AG09319 (cell line): ENCODE results near the gene LRIG3.
"Not testable (repeated sequence)": the region's sequence is repeated elsewhere in the genome, so short reads cannot be mapped to it uniquely, and the experiment has no call there.

Experiments used
- DNase-seq: peaks from one replicate; pipeline ENCODE4 v3.0.0-alpha.2; 2010; ENCODE audit warnings: low read depth; ENCODE audit errors: extremely low read depth
- TF ChIP-seq, protein P1 (sequence below): IDR thresholded peaks from 2 replicates; pipeline ENCODE4 v1.5.1; 2011; ENCODE audit warnings: low read depth, mild to moderate bottlenecking, inconsistent platforms, low read length, moderate library complexity

LRIG3 gene

DNA sequence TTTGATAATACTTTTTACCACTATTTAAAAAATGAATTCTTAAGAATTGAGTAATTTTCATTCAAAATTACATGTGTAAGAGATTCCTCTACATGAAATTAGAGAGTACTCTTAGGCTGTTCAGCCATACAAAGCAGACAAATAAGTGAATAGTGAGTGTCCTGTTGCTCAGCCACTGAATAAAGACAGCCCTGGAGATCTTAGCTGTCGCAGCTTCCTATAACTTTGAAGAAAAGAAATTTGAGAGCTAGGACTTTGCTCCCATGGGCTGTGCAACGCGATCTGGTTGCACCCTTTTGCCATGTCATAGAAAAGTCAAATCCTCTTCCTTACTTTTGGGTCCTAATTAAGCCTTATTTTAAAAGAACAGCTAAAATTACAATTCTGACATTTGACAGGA lies 40.9 kb upstream of the LRIG3 start:
- DNase-seq: no peak
- TF ChIP-seq, protein P1, sequence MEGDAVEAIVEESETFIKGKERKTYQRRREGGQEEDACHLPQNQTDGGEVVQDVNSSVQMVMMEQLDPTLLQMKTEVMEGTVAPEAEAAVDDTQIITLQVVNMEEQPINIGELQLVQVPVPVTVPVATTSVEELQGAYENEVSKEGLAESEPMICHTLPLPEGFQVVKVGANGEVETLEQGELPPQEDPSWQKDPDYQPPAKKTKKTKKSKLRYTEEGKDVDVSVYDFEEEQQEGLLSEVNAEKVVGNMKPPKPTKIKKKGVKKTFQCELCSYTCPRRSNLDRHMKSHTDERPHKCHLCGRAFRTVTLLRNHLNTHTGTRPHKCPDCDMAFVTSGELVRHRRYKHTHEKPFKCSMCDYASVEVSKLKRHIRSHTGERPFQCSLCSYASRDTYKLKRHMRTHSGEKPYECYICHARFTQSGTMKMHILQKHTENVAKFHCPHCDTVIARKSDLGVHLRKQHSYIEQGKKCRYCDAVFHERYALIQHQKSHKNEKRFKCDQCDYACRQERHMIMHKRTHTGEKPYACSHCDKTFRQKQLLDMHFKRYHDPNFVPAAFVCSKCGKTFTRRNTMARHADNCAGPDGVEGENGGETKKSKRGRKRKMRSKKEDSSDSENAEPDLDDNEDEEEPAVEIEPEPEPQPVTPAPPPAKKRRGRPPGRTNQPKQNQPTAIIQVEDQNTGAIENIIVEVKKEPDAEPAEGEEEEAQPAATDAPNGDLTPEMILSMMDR: no peak

GRCh38 chr12:58959639-58960300 lies 39.5 kb upstream of the LRIG3 start:
- TF ChIP-seq, protein P1: no peak
- DNase-seq: no peak

DNA sequence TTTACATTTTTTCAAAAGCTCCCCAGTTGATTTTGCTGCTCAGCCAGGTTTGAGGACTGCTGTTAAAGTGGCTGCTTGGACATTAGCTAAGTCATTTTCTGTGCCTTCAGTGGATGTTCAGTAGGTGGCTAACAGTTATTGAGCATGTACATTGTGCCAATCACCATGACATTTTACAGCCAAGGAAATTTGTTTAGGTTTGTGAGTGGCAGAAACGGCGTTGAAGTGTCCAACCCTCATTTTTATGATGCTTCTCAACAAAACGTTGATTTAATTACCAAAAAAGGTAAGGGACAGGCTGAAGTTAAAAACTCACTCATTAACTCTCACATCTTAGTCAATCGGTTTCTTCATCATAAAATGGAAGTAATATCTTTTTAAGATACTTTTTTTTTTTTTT lies 37.0 kb upstream of the LRIG3 start:
- TF ChIP-seq, protein P1: no peak
- no peak for DNase-seq

- no peak for DNase-seq
These were observed 35.5 kb upstream of the LRIG3 start for GRCh38 chr12:58955849-58956248.

GRCh38 chr12:58954002-58954401 lies 33.7 kb upstream of the LRIG3 start:
- TF ChIP-seq, protein P1: no peak
- no peak for DNase-seq

More at GRCh38 chr12:58955849-58956248, 35.5 kb upstream of the LRIG3 start:
- TF ChIP-seq, protein P1: no peak

- no peak for DNase-seq
These were observed 30.4 kb upstream of the LRIG3 start for GRCh38 chr12:58950739-58951100.

DNA sequence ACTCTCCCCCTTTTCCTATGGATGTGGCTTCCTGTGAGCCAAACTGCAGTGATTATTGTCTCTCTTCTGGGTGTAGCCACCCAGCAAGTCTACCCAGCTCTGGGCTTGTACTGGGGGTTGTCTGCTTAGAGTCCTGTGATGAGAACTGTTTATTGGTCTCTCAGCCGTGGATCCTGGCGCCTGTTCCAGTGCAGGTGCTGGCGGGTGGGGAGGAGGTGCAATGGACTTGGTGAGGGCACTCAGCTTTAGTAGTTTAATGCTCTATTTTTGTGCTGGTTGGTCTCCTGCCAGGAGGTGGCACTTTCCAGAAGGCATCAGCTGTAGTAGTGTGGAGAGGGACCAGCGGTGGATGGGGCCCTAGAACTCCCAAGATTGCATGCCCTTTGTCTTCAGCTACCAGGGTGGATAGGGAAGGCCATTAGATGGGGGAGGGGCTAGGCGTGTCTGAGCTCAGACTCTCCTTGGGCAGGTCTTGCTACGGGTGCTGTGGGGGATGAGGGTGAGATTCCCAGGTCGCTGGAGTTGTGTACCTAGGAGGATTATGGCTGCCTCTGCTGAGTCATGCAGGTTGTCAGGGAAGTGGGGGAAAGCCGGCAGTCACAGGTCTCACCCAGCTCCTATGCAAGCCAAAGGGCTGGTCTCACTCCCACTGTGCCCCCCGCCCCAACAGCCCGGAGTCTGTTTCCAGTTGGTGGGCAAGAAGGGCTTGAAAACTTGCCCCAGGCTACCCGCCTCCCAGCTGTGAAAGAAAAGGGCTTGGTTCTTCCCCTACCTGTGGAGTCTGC lies 29.8 kb upstream of the LRIG3 start:
- DNase-seq: not testable (repeated sequence)

More at GRCh38 chr12:58950739-58951100, 30.4 kb upstream of the LRIG3 start:
- TF ChIP-seq, protein P1: no peak
